H1 (cell line): ENCODE data around the gene DET1. TPM values are rescaled to one million over a fixed set of nuclear protein-coding genes. Genes with fewer than 3 reads are reported as not detected.

Experiments used
- CTCF ChIA-PET: fragments of 300-600 bp; sonication (Branson Sonifier 250); formaldehyde crosslinking; loops from one replicate; lab custom pipeline; 2021; ENCODE audit not compliant: partially characterized antibody; lab: Charles Lee
- POLR2A ChIA-PET: fragments of 300-600 bp; sonication (Branson Sonifier 250); formaldehyde crosslinking; loops from one replicate; lab custom pipeline; 2021; ENCODE audit warnings: inconsistent platforms; ENCODE audit not compliant: partially characterized antibody; lab: Charles Lee
- DNase-seq, 2 experiments: peaks; one replicate each; pipeline versions ENCODE4 v3.0.0 to v3.0.0-alpha.2; 2010 to 2022; ENCODE audit warnings: low spot score in 2 of 2, low read depth in 1 of 2, mixed read lengths in 1 of 2
- FAIRE-seq: peaks from 2 replicates; lab custom pipeline; 2011; peaks lifted over from hg19 to GRCh38; lab: Jason Lieb, UNC
- H2AFZ ChIP-seq: 2 replicates; pipeline ENCODE4 v1.8.1; 2012; ENCODE audit warnings: low read length, inconsistent platforms
- H2AK5ac ChIP-seq: 2 replicates; pipeline ENCODE4 v1.6.1; 2013; ENCODE audit warnings: low read depth, low read length
- H2BK120ac ChIP-seq: replicated peaks from 2 replicates; pipeline ENCODE3; 2013; ENCODE audit warnings: low read depth, low read length, inconsistent platforms
- H2BK12ac ChIP-seq: 2 replicates; pipeline ENCODE4 v1.6.1; 2013; ENCODE audit warnings: low read depth, low read length
- H2BK15ac ChIP-seq: 2 replicates; pipeline ENCODE4 v1.6.1; 2013; ENCODE audit warnings: low read length
- H2BK20ac ChIP-seq: 2 replicates; pipeline ENCODE4 v1.6.1; 2013; ENCODE audit warnings: low read length
- H2BK5ac ChIP-seq: 2 replicates; pipeline ENCODE4 v1.6.1; 2013; ENCODE audit warnings: low read depth, low read length
- H3K14ac ChIP-seq: 2 replicates; pipeline ENCODE4 v1.6.1; 2013; ENCODE audit warnings: inconsistent platforms; ENCODE audit not compliant: insufficient read length
- H3K18ac ChIP-seq: 2 replicates; pipeline ENCODE4 v1.6.1; 2013; ENCODE audit warnings: low read length; ENCODE audit errors: extremely low read depth
- H3K23ac ChIP-seq: 2 replicates; pipeline ENCODE4 v1.6.1; 2013; ENCODE audit warnings: inconsistent platforms; ENCODE audit not compliant: insufficient read length
- H3K23me2 ChIP-seq: 2 replicates; pipeline ENCODE4 v1.6.1; 2013; ENCODE audit warnings: low read depth, low read length
- H3K27ac ChIP-seq: 2 replicates; pipeline ENCODE4 v1.6.1; 2011; ENCODE audit warnings: low read depth, low read length, inconsistent platforms
- H3K27me3 ChIP-seq, 4 experiments: replicated peaks in 1 of 4; 1 replicate in 1 of 4; 2 replicates in 3 of 4; pipeline versions ENCODE4 v1.6.1 to v1.8.1; 2011 to 2013; ENCODE audit warnings: low read length in 3 of 4, mild to moderate bottlenecking in 3 of 4, inconsistent platforms in 2 of 4, mixed read lengths in 2 of 4, moderate library complexity in 1 of 4; ENCODE audit not compliant: control insufficient read depth in 3 of 4, insufficient read depth in 3 of 4; ENCODE audit errors: extremely low read depth in 1 of 4
- H3K36me3 ChIP-seq, 4 experiments: 2 replicates each; pipeline versions ENCODE4 v1.6.1 to v1.8.1; 2011 to 2013; ENCODE audit warnings: mild to moderate bottlenecking in 4 of 4, low read length in 3 of 4, moderate library complexity in 2 of 4, control low read depth in 1 of 4, inconsistent platforms in 1 of 4; ENCODE audit not compliant: insufficient read depth in 4 of 4, control insufficient read depth in 2 of 4
- H3K4ac ChIP-seq: replicated peaks from 2 replicates; pipeline ENCODE3; 2013; ENCODE audit warnings: low read length, low read depth, mixed read lengths, inconsistent platforms; ENCODE audit not compliant: insufficient read length
- H3K4me1 ChIP-seq, 4 experiments: replicated peaks in 1 of 4; 1 replicate in 1 of 4; 2 replicates in 3 of 4; pipeline versions ENCODE4 v1.6.1 to v1.8.1; 2011 to 2013; ENCODE audit warnings: low read length in 3 of 4, inconsistent platforms in 2 of 4, mixed read lengths in 1 of 4; ENCODE audit not compliant: insufficient read depth in 4 of 4, control insufficient read depth in 3 of 4
- H3K4me2 ChIP-seq, 2 experiments: 2 replicates each; pipeline versions ENCODE4 v1.6.1 to v1.8.1; 2011 to 2013; ENCODE audit warnings: low read depth in 2 of 2, low read length in 2 of 2, control low read depth in 1 of 2, inconsistent platforms in 1 of 2, mild to moderate bottlenecking in 1 of 2; ENCODE audit not compliant: insufficient read depth in 1 of 2
- H3K4me3 ChIP-seq, 4 experiments: fragments of 200-600, 300-600 bp in 1 of 4; sonication (generic), shearing (Covaris generic), sonication (Bioruptor Twin) in 1 of 4; 2 replicates each; pipeline versions ENCODE4 v1.5.1 to v1.8.1; 2011 to 2016; ENCODE audit warnings: low read length in 4 of 4, low read depth in 3 of 4, control low read depth in 2 of 4, inconsistent platforms in 2 of 4, mild to moderate bottlenecking in 2 of 4, mixed read lengths in 1 of 4, moderate library complexity in 1 of 4; ENCODE audit not compliant: insufficient read depth in 2 of 4; ENCODE audit errors: extremely low read depth in 1 of 4
- H3K56ac ChIP-seq: replicated peaks from 2 replicates; pipeline ENCODE3; 2013; ENCODE audit warnings: low read depth, mild to moderate bottlenecking, mixed read lengths, low read length, inconsistent platforms; ENCODE audit not compliant: insufficient read length
- H3K79me1 ChIP-seq: 2 replicates; pipeline ENCODE4 v1.6.1; 2013; ENCODE audit warnings: low read depth, low read length, control low read depth
- H3K79me2 ChIP-seq, 2 experiments: 2 replicates each; pipeline versions ENCODE4 v1.6.1 to v1.8.1; 2012 to 2013; ENCODE audit warnings: low read length in 2 of 2, mild to moderate bottlenecking in 2 of 2, inconsistent platforms in 1 of 2; ENCODE audit not compliant: insufficient read depth in 2 of 2, control insufficient read depth in 1 of 2
- H3K9ac ChIP-seq, 4 experiments: replicated peaks in 1 of 4; 1 replicate in 1 of 4; 2 replicates in 3 of 4; pipeline versions ENCODE4 v1.6.1 to v1.8.1; 2011 to 2013; ENCODE audit warnings: low read depth in 3 of 4, low read length in 3 of 4, control low read depth in 2 of 4, mild to moderate bottlenecking in 2 of 4, moderate library complexity in 2 of 4, inconsistent platforms in 1 of 4; ENCODE audit errors: extremely low read depth in 1 of 4
- H3K9me3 ChIP-seq, 2 experiments: 2 replicates each; pipeline versions ENCODE4 v1.6.1 to v1.8.1; 2012 to 2013; ENCODE audit warnings: mild to moderate bottlenecking in 2 of 2, moderate library complexity in 2 of 2, control low read depth in 1 of 2, inconsistent platforms in 1 of 2, low read depth in 1 of 2, low read length in 1 of 2, mixed read lengths in 1 of 2; ENCODE audit not compliant: insufficient read depth in 2 of 2
- H4K20me1 ChIP-seq, 2 experiments: replicated peaks in 1 of 2; 2 replicates each; pipeline versions ENCODE3 to v1.8.1; 2011 to 2013; ENCODE audit warnings: inconsistent platforms in 2 of 2, low read length in 2 of 2, mild to moderate bottlenecking in 1 of 2; ENCODE audit not compliant: insufficient read depth in 2 of 2, control insufficient read depth in 1 of 2
- H4K5ac ChIP-seq: 2 replicates; pipeline ENCODE4 v1.6.1; 2013; ENCODE audit warnings: low read length, low read depth, mixed read lengths, inconsistent platforms; ENCODE audit not compliant: insufficient read length
- H4K8ac ChIP-seq: 2 replicates; pipeline ENCODE4 v1.8.0; 2013; ENCODE audit warnings: mild to moderate bottlenecking, moderate library complexity, low read length, inconsistent platforms; ENCODE audit not compliant: insufficient read depth; ENCODE audit errors: extremely low read depth
- H4K91ac ChIP-seq: replicated peaks from 2 replicates; pipeline ENCODE3; 2013; ENCODE audit warnings: low read length, mixed read lengths, inconsistent platforms; ENCODE audit not compliant: insufficient read length
- E2F6 ChIP-seq: IDR thresholded peaks from 2 replicates; pipeline ENCODE4 v1.6.1; 2012; ENCODE audit warnings: inconsistent platforms
- GABPA ChIP-seq: IDR thresholded peaks from 2 replicates; pipeline ENCODE4 v1.6.1; 2011; ENCODE audit warnings: mild to moderate bottlenecking, low read length, moderate library complexity, borderline replicate concordance; ENCODE audit not compliant: insufficient read depth
- RAD21 ChIP-seq, 2 experiments: IDR thresholded peaks in 1 of 2; conservative IDR thresholded peaks in 1 of 2; 2 replicates each; pipeline ENCODE4 v1.6.1; 2011; ENCODE audit warnings: low read depth in 2 of 2, low read length in 2 of 2, improper control_type of control experiment in 1 of 2, inconsistent platforms in 1 of 2, mild to moderate bottlenecking in 1 of 2, moderate library complexity in 1 of 2
- TBP ChIP-seq: IDR thresholded peaks from 2 replicates; pipeline ENCODE4 v1.6.1; 2011; ENCODE audit warnings: low read depth, low read length, improper control_type of control experiment
- WGBS, 2 experiments: shearing (Covaris generic) in 1 of 2; methylation state at CpG; one replicate each; pipeline versions ENCODE4 v1.1.6 to v1.1.7; 2013 to 2015; ENCODE audit warnings: low lambda C conversion rate in 2 of 2, mixed read lengths in 2 of 2, inconsistent platforms in 1 of 2, low coverage in 1 of 2, missing lambda C conversion rate in 1 of 2; ENCODE audit not compliant: insufficient replicate concordance in 2 of 2, insufficient coverage in 1 of 2, insufficient read length in 1 of 2; ENCODE audit errors: extremely low coverage in 1 of 2, missing lambda C conversion rate in 1 of 2; 5-methylcytosine and 5-hydroxymethylcytosine counted together
- polyA plus RNA-seq, 7 experiments: library from polyadenylated mRNA; depleted of rRNA in 3 of 7; stranded (reverse) in 5 of 7; unstranded in 2 of 7; fragments of >200 nt in 5 of 7; fragments of 200-250 nt in 2 of 7; gene quantifications; 1 replicate in 5 of 7; 2 replicates in 1 of 7; 4 replicates in 1 of 7; pipeline versions ENCODE4 v1.2.1 to v1.2.3, GENCODE V29; 2011 to 2013; ENCODE audit warnings: missing spikeins in 2 of 7, mixed read lengths in 2 of 7
- total RNA-seq: library from RNA; stranded (reverse); fragmentation: NEBNext Ultra II Directional; extraction: Animal tissue kit (Norgen Biotek cat#: 25700); gene quantifications from 2 replicates; pipeline ENCODE4 v1.2.1, GENCODE V29; 2021

Gene DET1
- total and polyA plus RNA-seq, 2 of the 8 experiments (the other 6 are each of a cell fraction or from before 2014, with no cell fraction given) = 5.4 to 8.5 TPM

- H4K91ac ChIP-seq = no peak overlapping the region
- H3K4me1 ChIP-seq = peaks cover 0 to 9% (median 1%) of the 10 kb centered on the region in 4 experiments; a peak in 3 of 7 replicates
- no peak overlapping the region for H2BK120ac ChIP-seq
- H4K5ac ChIP-seq = no peak overlapping the region
- no peaks in the 10 kb centered on the region for H4K20me1 ChIP-seq
- no peak overlapping the region for H2BK20ac ChIP-seq
- no peak overlapping the region for H2BK5ac ChIP-seq
- no peak for DNase-seq
- H3K56ac ChIP-seq = no peak overlapping the region
- H3K27ac ChIP-seq = no peak overlapping the region
- no peaks in the 10 kb centered on the region for H3K36me3 ChIP-seq
- no peaks in the 10 kb centered on the region for H3K27me3 ChIP-seq
- H3K4me3 ChIP-seq = no peak overlapping the region
- no peaks in the 10 kb centered on the region for H3K79me1 ChIP-seq
- peak overlapping the region; percentile 90; the same call in 1 of the 2 replicates for H2BK12ac ChIP-seq
- ChIA-PET POLR2A (interaction anchor here (1.7 kb wide), 1 partner anchor 75 kb away, joined by 5 read pairs; the partner anchor contains the start of genes MRPL46 and MRPS11), CTCF (interaction anchor here (0.6 to 2.0 kb wide), 3 partner anchors 53 to 159 kb away, joined by 3 to 6 read pairs (median 6); no protein-coding TSS in a partner anchor)
- no peaks in the 10 kb centered on the region for H3K23me2 ChIP-seq
- WGBS, 2 experiments = 95% methylated on average over 8 of the region's 8 CpGs; no CpG with 5 or more reads in 1 of the 2 experiments
- H3K23ac ChIP-seq = no peak overlapping the region
- H3K79me2 ChIP-seq = no peaks in the 10 kb centered on the region; a peak in 1 of 4 replicates
- H4K8ac ChIP-seq = no peak overlapping the region
- no peak overlapping the region for H3K14ac ChIP-seq
- no peak overlapping the region for H2AFZ ChIP-seq
- FAIRE-seq = no peak
- H3K18ac ChIP-seq = no peak overlapping the region
- H3K4me2 ChIP-seq = no peak overlapping the region
- no peak overlapping the region for H3K4ac ChIP-seq
- TF ChIP-seq RAD21 (IDR thresholded peaks at IDR 0.05 in 1 of 2, conservative IDR thresholded peaks at IDR 0.05 in 1 of 2; ENCODE audit: low read depth in 2 of 2, low read length in 2 of 2) (no peak), E2F6 (no peak), GABPA (no peak), TBP (no peak)
- TF ChIP-seq, all 59 proteins: peak for 0
- no peak overlapping the region for H2BK15ac ChIP-seq
- no peaks in the 10 kb centered on the region for H3K9me3 ChIP-seq
- no peak overlapping the region for H2AK5ac ChIP-seq
- no peak overlapping the region for H3K9ac ChIP-seq
Measured at GRCh38 chr15:88542342-88542733, 4.1 kb downstream of the DET1 start.
